Sigmoid colon (tissue), 7 donors: ENCODE data around the gene HACD3. TPM values are rescaled to one million over a fixed set of nuclear protein-coding genes. Genes with fewer than 3 reads are reported as not detected.

Source experiments
- DNase-seq: peaks from one replicate; pipeline ENCODE4 v3.0.0-alpha.2; 2019
- H3K27ac ChIP-seq, 4 donors: fragments of 200-600 bp; sonication (generic); one replicate each; pipeline ENCODE4 v1.5.1; 2016 to 2019; ENCODE audit warnings: mild to moderate bottlenecking in 1 of 4
- H3K27me3 ChIP-seq, 3 donors: fragments of 200-600 bp; sonication (generic); one replicate each; pipeline ENCODE4 v1.5.1; 2019; ENCODE audit warnings: mild to moderate bottlenecking in 1 of 3
- H3K36me3 ChIP-seq, 4 donors: fragments of 200-600 bp; sonication (generic); one replicate each; pipeline ENCODE4 v1.5.1; 2016 to 2019
- H3K4me1 ChIP-seq, 4 donors: fragments of 200-600 bp; sonication (generic); one replicate each; pipeline ENCODE4 v1.5.1; 2017 to 2019
- H3K4me3 ChIP-seq, 4 donors: fragments of 200-600 bp; sonication (generic); one replicate each; pipeline ENCODE4 v1.5.1; 2017 to 2019; ENCODE audit warnings: mild to moderate bottlenecking in 2 of 4, moderate library complexity in 1 of 4
- H3K9me3 ChIP-seq, 4 donors: fragments of 200-600 bp in 3 of 4; sonication (generic) in 3 of 4; one replicate each; pipeline versions ENCODE4 v1.5.1 to v1.6.1; 2013 to 2019
- CTCF ChIP-seq, 4 experiments: fragments of 450-650 bp in 3 of 4; fragments of 200-600 bp in 1 of 4; IDR thresholded peaks; one replicate each; pipeline ENCODE4 v1.5.1; 2016 to 2019; ENCODE audit warnings: antibody characterized with exemption in 4 of 4, mild to moderate bottlenecking in 3 of 4, moderate library complexity in 2 of 4
- EP300 ChIP-seq, 4 donors: sonication (generic); formaldehyde crosslinking; IDR thresholded peaks; one replicate each; pipeline ENCODE4 v1.6.1; 2017; ENCODE audit warnings: antibody characterized with exemption in 4 of 4
- POLR2A ChIP-seq, 2 donors: fragments of 450-650 bp; IDR thresholded peaks; one replicate each; pipeline ENCODE4 v1.6.1; 2016; ENCODE audit warnings: antibody characterized with exemption in 2 of 2, mild to moderate bottlenecking in 2 of 2, moderate library complexity in 2 of 2
- POLR2AphosphoS5 ChIP-seq, 4 donors: sonication (generic); formaldehyde crosslinking; IDR thresholded peaks; one replicate each; pipeline ENCODE4 v1.6.1; 2017; ENCODE audit warnings: antibody characterized with exemption in 4 of 4
- WGBS, 2 donors: extraction: QIAGEN DNeasy Blood & Tissue Kit; methylation state at CpG; one replicate each; pipeline ENCODE4 v1.1.7; 2013; 5-methylcytosine and 5-hydroxymethylcytosine counted together
- intact Hi-C: fragments of 100-400 bp; cut with DNase I; formaldehyde crosslinking; loops from one replicate; pipeline ENCODE4 v1.15.1; 2023
- polyA plus RNA-seq, 3 donors: library from polyadenylated mRNA; stranded (reverse); fragments of 200-250 nt; gene quantifications; one replicate each; pipeline ENCODE4 v1.2.3, GENCODE V29; 2013
- total RNA-seq, 4 donors: library from RNA; depleted of rRNA; stranded (reverse); fragments of >200 nt; gene quantifications; one replicate each; pipeline ENCODE4 v1.1.0, GENCODE V29; 2016
- donor health status: healthy with polysubstance abuse.
- donor health status: Bipolar disorder and iron deficiency.
- donor health status: healthy.

HACD3 gene
- total and polyA plus RNA-seq, 7 donors, result 3.0 to 37.2 (median 29.6) TPM

GRCh38 chr15:65558997-65559760 lies 28.9 kb downstream of the HACD3 start:
- Histone ChIP-seq H3K36me3 (peaks cover 7 to 67% (median 12%) of the 10 kb centered on the region in 4 donors), H3K4me1 (no peaks in the 10 kb centered on the region), H3K27ac (no peak overlapping the region), H3K4me3 (no peak overlapping the region), H3K9me3 (no peaks in the 10 kb centered on the region), H3K27me3 (no peaks in the 10 kb centered on the region)
- no peak for DNase-seq
- intact Hi-C loops, result no loop called here
- TF ChIP-seq EP300 (IDR thresholded peaks at IDR 0.05) (no peak), CTCF (IDR thresholded peaks at IDR 0.05) (no peak), POLR2A (IDR thresholded peaks at IDR 0.05) (no peak), POLR2AphosphoS5 (IDR thresholded peaks at IDR 0.05) (no peak)
- 94 to 97% methylated on average over 6 of the region's 6 CpGs for WGBS, 2 donors

GRCh38 chr15:65559941-65560340 lies 29.7 kb downstream of the HACD3 start:
- Histone ChIP-seq H3K4me3 (no peak overlapping the region), H3K27me3 (no peaks in the 10 kb centered on the region), H3K4me1 (no peaks in the 10 kb centered on the region), H3K36me3 (peaks cover 11 to 70% (median 19%) of the 10 kb centered on the region in 4 donors), H3K9me3 (no peaks in the 10 kb centered on the region), H3K27ac (no peak overlapping the region)
- intact Hi-C loops, result no loop called here
- DNase-seq, result no peak
- TF ChIP-seq POLR2A (IDR thresholded peaks at IDR 0.05) (no peak), CTCF (IDR thresholded peaks at IDR 0.05) (no peak), POLR2AphosphoS5 (IDR thresholded peaks at IDR 0.05) (no peak), EP300 (IDR thresholded peaks at IDR 0.05) (no peak)

GRCh38 chr15:65561934-65562333 lies 31.7 kb downstream of the HACD3 start:
- intact Hi-C loops, result no loop called here
- 93 to 97% methylated on average over 6 of the region's 6 CpGs for WGBS, 2 donors
- no peaks in the 10 kb centered on the region for H3K4me1 ChIP-seq
- H3K27ac ChIP-seq, result no peak overlapping the region
- TF ChIP-seq CTCF (IDR thresholded peaks at IDR 0.05) (no peak), POLR2AphosphoS5 (IDR thresholded peaks at IDR 0.05) (no peak), POLR2A (IDR thresholded peaks at IDR 0.05) (no peak), EP300 (IDR thresholded peaks at IDR 0.05) (no peak)
- peaks cover 8 to 65% (median 13%) of the 10 kb centered on the region in 4 donors for H3K36me3 ChIP-seq
- H3K27me3 ChIP-seq, result no peaks in the 10 kb centered on the region
- no peak overlapping the region for H3K4me3 ChIP-seq
- no peaks in the 10 kb centered on the region for H3K9me3 ChIP-seq
- no peak for DNase-seq

GRCh38 chr15:65569728-65570127 lies 39.5 kb downstream of the HACD3 start:
- 28 to 74% methylated on average over 3 of the region's 3 CpGs for WGBS, 2 donors
- Histone ChIP-seq H3K4me3 (no peak overlapping the region), H3K36me3 (peaks cover 8 to 76% (median 16%) of the 10 kb centered on the region in 4 donors), H3K27me3 (no peaks in the 10 kb centered on the region), H3K27ac (no peak overlapping the region), H3K4me1 (no peaks in the 10 kb centered on the region), H3K9me3 (no peaks in the 10 kb centered on the region)
- TF ChIP-seq POLR2A (IDR thresholded peaks at IDR 0.05) (no peak), CTCF (IDR thresholded peaks at IDR 0.05) (no peak), EP300 (IDR thresholded peaks at IDR 0.05) (no peak), POLR2AphosphoS5 (IDR thresholded peaks at IDR 0.05) (no peak)
- no peak for DNase-seq
- intact Hi-C loops, result no loop called here
